AG09319 (cell line): Measurements from ENCODE around the gene PAPPA.

ENCODE experiments used
- DNase-seq: peaks from one replicate; pipeline ENCODE4 v3.0.0-alpha.2; 2010; ENCODE audit warnings: low read depth; ENCODE audit errors: extremely low read depth
- CTCF ChIP-seq: IDR thresholded peaks from 2 replicates; pipeline ENCODE4 v1.5.1; 2011; ENCODE audit warnings: low read depth, mild to moderate bottlenecking, inconsistent platforms, low read length, moderate library complexity

The PAPPA gene

GRCh38 chr9:116316246-116316645 is 162.7 kb downstream of the PAPPA start:
- TF ChIP-seq CTCF, result no peak
- no peak for DNase-seq

DNA sequence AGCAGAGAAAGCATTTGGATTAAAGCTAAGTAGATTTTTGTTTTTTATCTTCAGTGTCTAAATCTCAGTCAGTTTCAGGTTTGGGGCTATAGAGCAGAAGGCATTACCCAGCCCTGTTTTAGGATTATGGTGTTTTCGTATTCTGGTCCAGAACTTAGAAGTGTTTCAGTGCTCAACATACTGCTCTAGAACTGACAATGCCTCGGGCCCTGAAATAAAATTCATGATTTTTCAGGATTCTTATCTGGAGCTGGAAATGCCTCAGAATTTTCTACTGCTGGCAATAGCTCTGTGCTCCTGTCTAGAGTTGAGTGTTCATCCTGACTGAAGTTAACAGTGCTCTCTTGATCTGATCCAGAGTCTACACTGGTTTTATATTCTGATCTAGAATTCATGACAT is 163.9 kb downstream of the PAPPA start:
- TF ChIP-seq CTCF, result no peak
- DNase-seq, result no peak

DNA sequence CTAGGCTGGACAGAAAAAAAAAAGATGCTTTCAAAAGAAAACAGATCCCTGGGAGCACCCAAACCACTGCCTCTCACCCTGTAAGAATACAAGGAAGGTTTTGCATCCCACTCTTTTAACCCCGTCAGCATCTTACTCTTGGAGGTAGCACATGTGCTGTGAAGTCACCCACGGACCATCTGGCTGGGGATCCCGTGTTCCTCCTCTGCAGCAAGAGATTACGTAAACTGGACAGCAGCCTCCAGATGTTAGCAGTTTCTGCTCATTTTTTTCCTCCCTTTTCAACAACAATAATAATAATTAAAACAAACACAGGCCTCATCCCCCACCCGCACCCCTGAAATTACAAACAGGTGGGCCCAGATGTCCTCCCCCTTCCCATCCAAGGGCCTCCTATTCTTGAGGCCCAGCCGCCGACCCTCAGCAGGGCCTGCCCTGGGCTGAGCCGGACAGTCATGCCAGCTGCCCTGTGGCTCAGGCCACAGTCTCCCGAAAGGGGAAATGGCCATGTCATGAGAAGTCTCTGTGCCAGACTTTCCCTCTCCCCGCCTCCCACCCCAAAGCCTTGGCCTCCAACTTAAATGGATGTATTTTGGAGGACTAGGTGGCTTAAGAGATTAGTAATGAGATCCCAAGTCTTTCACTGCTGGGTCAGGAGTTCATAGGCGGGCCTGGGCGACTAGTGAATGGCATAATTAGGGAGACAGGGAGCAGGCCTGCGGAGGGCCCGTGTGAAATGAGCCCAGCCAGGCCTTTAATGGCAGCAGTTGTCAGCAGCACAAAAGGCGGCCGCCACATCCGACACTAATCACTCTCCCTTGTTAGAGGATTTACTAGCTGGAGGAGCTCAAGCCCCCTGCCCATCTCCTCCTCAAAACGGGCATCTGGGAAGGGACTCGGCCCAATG is 165.1 kb downstream of the PAPPA start:
- peak; percentile 69 for DNase-seq
- TF ChIP-seq CTCF, result no peak

GRCh38 chr9:116319480-116319879 is 165.9 kb downstream of the PAPPA start:
- no peak for DNase-seq
- TF ChIP-seq CTCF, result no peak

GRCh38 chr9:116320290-116320689 is 166.7 kb downstream of the PAPPA start:
- DNase-seq, result no peak
- no peak for TF ChIP-seq CTCF

- DNase-seq, result no peak
Observed at GRCh38 chr9:116322521-116322920, 168.9 kb downstream of the PAPPA start.

DNA sequence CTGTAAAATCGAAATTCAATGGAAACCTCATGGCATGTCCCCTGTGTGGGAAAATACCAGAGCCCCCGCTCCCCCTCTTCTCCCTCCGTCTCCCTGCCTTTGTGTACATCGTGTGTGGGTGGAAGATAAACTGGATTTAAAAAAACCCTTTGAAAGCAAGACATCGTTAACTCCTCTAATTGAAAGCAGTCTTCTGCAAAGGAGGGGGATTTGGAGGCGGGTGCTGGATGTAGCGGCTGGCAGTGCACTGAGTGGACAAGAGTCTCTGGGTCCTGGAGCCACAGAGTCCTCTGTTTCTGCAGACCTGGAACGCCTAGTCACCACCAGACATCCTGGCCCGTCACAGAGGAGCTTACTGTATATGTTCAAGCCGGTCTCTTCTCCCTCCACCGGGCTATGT is 169.4 kb downstream of the PAPPA start:
- TF ChIP-seq CTCF, result no peak
- no peak for DNase-seq

More at GRCh38 chr9:116322521-116322920, 168.9 kb downstream of the PAPPA start:
- TF ChIP-seq CTCF, result no peak
